Stimulated activated CD4-positive, alpha-beta T cell treated with anti-CD3 and anti-CD28 coated beads, Interleukin-2, amount 100 ng/mL, for 24 hours (primary cell): ENCODE data around the gene SMC5.
"Not testable (repeated sequence)": the region's sequence is repeated elsewhere in the genome, so short reads cannot be mapped to it uniquely, and the experiment has no call there.

Experiments used
- DNase-seq, 2 donors: peaks; one replicate each; pipeline ENCODE4 v3.0.0-alpha.2; 2020

Gene SMC5

GRCh38 chr9:70374962-70375618 is 116.3 kb downstream of the SMC5 start:
- no peak for DNase-seq

- no peak for DNase-seq
Observed at GRCh38 chr9:70382046-70382708, 123.4 kb downstream of the SMC5 start.

- DNase-seq = no peak
Observed at GRCh38 chr9:70382709-70383605, 124.2 kb downstream of the SMC5 start.

GRCh38 chr9:70385426-70385825 is 126.6 kb downstream of the SMC5 start:
- DNase-seq = no peak

- DNase-seq = no peak
Observed at GRCh38 chr9:70387663-70388062, 128.9 kb downstream of the SMC5 start.

GRCh38 chr9:70389188-70389587 is 130.4 kb downstream of the SMC5 start:
- DNase-seq = no peak

- no peak for DNase-seq
Observed at GRCh38 chr9:70389621-70390266, 131.0 kb downstream of the SMC5 start.

- no peak for DNase-seq
Observed at GRCh38 chr9:70390933-70391341, 132.2 kb downstream of the SMC5 start.

- DNase-seq = no peak
Observed at GRCh38 chr9:70392189-70392588, 133.4 kb downstream of the SMC5 start.

GRCh38 chr9:70392850-70393249 is 134.1 kb downstream of the SMC5 start:
- no peak for DNase-seq

- no peak for DNase-seq
Observed at GRCh38 chr9:70395652-70396051, 136.9 kb downstream of the SMC5 start.

GRCh38 chr9:70398145-70398556 is 139.4 kb downstream of the SMC5 start:
- no peak for DNase-seq

- DNase-seq = no peak
Observed at GRCh38 chr9:70399141-70399540, 140.4 kb downstream of the SMC5 start.

- DNase-seq = no peak
Observed at GRCh38 chr9:70400107-70400892, 141.5 kb downstream of the SMC5 start.

- DNase-seq = not testable (repeated sequence)
Observed at GRCh38 chr9:70401241-70401640, 142.5 kb downstream of the SMC5 start.

GRCh38 chr9:70402213-70402612 is 143.4 kb downstream of the SMC5 start:
- DNase-seq = no peak

- DNase-seq = no peak
Observed at GRCh38 chr9:70403166-70403565, 144.4 kb downstream of the SMC5 start.

GRCh38 chr9:70403618-70404025 is 144.8 kb downstream of the SMC5 start:
- no peak for DNase-seq

GRCh38 chr9:70404261-70404660 is 145.5 kb downstream of the SMC5 start:
- DNase-seq = no peak
